ENCODE data around the gene ZSWIM1. TPM values are rescaled to one million over a fixed set of nuclear protein-coding genes. Genes with fewer than 3 reads are reported as not detected.
"Not testable (repeated sequence)": the region's sequence is repeated elsewhere in the genome, so short reads cannot be mapped to it uniquely, and the experiment has no call there.

ZSWIM1 gene
- total and polyA plus RNA-seq, 7 donors = 3.6 to 9.4 (median 6.5) TPM

DNA sequence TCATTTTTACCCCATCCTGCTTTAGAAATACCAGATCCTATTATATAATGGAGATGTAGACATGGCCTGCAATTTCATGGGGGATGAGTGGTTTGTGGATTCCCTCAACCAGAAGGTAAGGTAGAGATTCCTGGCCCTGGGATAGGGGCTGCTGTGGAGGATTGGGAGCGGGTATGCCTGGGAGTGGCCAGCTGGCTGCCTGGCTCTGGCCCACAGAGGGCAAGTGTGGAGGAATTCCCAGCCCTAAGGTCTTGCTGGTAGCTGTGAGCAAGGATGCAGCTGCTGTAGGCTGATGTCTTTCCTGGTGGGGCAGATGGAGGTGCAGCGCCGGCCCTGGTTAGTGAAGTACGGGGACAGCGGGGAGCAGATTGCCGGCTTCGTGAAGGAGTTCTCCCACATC, 16.7 kb downstream of the ZSWIM1 start:
- 96 to 98% methylated on average over 7 of the region's 7 CpGs for WGBS, 2 donors
- intact Hi-C loops (cut with DNase I) = no loop called here
- H3K36me3 ChIP-seq = peaks cover 17 to 87% (median 31%) of the 10 kb centered on the region in 4 donors

DNA sequence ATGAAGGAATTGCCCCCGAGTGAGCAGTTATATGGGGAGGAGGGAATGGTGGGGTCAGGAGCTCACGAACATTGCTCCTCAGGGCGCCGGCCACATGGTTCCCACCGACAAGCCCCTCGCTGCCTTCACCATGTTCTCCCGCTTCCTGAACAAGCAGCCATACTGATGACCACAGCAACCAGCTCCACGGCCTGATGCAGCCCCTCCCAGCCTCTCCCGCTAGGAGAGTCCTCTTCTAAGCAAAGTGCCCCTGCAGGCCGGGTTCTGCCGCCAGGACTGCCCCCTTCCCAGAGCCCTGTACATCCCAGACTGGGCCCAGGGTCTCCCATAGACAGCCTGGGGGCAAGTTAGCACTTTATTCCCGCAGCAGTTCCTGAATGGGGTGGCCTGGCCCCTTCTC, 17.3 kb downstream of the ZSWIM1 start:
- H3K4me1 ChIP-seq = peaks cover 0 to under 1% (median 0%) of the 10 kb centered on the region in 4 donors
- TF ChIP-seq POLR2A (IDR thresholded peaks at IDR 0.05) (no peak), POLR2AphosphoS5 (IDR thresholded peaks at IDR 0.05) (no peak), EP300 (IDR thresholded peaks at IDR 0.05) (no peak)
- TF ChIP-seq, protein P1, sequence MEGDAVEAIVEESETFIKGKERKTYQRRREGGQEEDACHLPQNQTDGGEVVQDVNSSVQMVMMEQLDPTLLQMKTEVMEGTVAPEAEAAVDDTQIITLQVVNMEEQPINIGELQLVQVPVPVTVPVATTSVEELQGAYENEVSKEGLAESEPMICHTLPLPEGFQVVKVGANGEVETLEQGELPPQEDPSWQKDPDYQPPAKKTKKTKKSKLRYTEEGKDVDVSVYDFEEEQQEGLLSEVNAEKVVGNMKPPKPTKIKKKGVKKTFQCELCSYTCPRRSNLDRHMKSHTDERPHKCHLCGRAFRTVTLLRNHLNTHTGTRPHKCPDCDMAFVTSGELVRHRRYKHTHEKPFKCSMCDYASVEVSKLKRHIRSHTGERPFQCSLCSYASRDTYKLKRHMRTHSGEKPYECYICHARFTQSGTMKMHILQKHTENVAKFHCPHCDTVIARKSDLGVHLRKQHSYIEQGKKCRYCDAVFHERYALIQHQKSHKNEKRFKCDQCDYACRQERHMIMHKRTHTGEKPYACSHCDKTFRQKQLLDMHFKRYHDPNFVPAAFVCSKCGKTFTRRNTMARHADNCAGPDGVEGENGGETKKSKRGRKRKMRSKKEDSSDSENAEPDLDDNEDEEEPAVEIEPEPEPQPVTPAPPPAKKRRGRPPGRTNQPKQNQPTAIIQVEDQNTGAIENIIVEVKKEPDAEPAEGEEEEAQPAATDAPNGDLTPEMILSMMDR (IDR thresholded peaks at IDR 0.05) = no peak
- peaks cover 15 to 81% (median 31%) of the 10 kb centered on the region in 4 donors for H3K36me3 ChIP-seq
- H3K27me3 ChIP-seq = no peaks in the 10 kb centered on the region
- 90 to 92% methylated on average over 12 of the region's 12 CpGs for WGBS, 2 donors
- no peak for DNase-seq
- H3K4me3 ChIP-seq = no peak overlapping the region
- H3K9me3 ChIP-seq = no peaks in the 10 kb centered on the region
- H3K27ac ChIP-seq = no peak overlapping the region
- intact Hi-C loops (cut with DNase I) = no loop called here

More for the DNA sequence above, 16.7 kb downstream of the ZSWIM1 start:
- Histone ChIP-seq H3K4me3 (no peak overlapping the region), H3K27ac (no peak overlapping the region), H3K9me3 (no peaks in the 10 kb centered on the region), H3K4me1 (peaks cover 0 to 7% (median 3%) of the 10 kb centered on the region in 4 donors), H3K27me3 (no peaks in the 10 kb centered on the region)
- DNase-seq = no peak
- TF ChIP-seq EP300 (IDR thresholded peaks at IDR 0.05) (no peak), POLR2AphosphoS5 (IDR thresholded peaks at IDR 0.05) (no peak), POLR2A (IDR thresholded peaks at IDR 0.05) (no peak)
- TF ChIP-seq, protein P1 (IDR thresholded peaks at IDR 0.05) = no peak

DNA sequence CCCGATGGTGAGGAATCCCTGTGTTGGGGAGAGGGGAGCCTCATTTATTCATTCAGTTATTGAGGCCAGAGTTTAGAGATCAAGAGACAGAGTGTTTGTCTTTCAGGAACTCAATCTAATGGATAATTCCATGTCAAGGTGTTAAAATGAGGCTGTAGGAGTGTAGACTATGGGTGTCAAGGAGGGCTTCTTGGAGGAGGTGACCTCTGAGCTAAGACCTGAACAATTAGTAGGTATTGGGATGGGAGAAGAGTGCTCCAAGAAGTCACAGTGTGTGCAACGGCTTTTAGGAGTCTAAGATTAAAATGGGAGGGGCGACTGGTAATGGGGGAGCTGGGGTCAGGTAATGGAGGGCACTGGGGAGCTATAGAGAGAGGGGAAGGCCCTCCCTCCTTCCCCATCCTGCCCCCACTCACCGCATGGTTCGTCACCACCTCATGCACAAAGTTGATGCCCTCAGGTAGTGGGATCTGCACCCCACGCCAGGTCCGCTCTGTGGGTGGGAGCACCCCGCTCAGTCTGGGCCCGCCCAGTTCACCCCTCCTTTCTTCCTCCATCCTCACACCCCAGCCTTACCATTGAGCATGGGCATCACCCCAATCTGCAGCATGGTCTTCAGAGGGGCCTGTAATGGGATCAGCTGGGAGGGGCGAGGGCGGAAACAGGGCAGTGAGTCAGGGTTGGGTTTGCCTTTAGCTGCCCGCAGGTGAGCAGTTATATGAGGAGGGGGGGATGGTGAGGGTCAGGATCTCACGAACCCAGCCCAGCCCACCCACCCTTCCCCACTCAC, 18.2 kb downstream of the ZSWIM1 start:
- WGBS, 2 donors = 90 to 95% methylated on average over 13 of the region's 13 CpGs
- Histone ChIP-seq H3K27ac (no peak overlapping the region), H3K4me3 (no peak overlapping the region), H3K36me3 (peaks cover 15 to 73% (median 27%) of the 10 kb centered on the region in 4 donors), H3K4me1 (no peaks in the 10 kb centered on the region), H3K9me3 (no peaks in the 10 kb centered on the region), H3K27me3 (no peaks in the 10 kb centered on the region)
- DNase-seq = no peak
- TF ChIP-seq, protein P1 (IDR thresholded peaks at IDR 0.05) = no peak
- TF ChIP-seq EP300 (IDR thresholded peaks at IDR 0.05) = no peak
- TF ChIP-seq POLR2AphosphoS5 (IDR thresholded peaks at IDR 0.05) = no peak
- TF ChIP-seq POLR2A (IDR thresholded peaks at IDR 0.05) = no peak
- intact Hi-C loops (cut with DNase I) = no loop called here

DNA sequence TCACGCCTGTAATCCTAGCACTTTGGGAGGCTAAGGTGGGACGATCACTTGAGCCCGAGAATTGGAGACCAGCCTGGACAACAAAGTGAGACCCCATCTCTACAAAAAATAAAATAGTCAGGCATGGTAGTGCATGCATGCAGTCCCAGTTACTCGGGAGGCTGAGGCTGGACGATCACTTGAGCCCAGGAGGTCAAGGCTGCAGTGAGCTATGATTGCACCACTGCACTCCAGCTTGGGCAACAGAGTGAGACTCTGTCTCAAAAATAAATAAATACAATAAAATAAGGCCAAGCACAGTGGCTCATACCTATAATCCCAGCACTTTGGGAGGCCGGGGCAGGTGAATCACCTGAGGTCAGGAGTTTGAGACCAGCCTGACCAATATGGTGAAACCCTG, 20.3 kb downstream of the ZSWIM1 start:
- peaks cover 8 to 68% (median 13%) of the 10 kb centered on the region in 4 donors for H3K36me3 ChIP-seq
- H3K4me3 ChIP-seq = not testable (repeated sequence)
- WGBS, 2 donors = 96% methylated on average over 6 of the region's 6 CpGs

DNA sequence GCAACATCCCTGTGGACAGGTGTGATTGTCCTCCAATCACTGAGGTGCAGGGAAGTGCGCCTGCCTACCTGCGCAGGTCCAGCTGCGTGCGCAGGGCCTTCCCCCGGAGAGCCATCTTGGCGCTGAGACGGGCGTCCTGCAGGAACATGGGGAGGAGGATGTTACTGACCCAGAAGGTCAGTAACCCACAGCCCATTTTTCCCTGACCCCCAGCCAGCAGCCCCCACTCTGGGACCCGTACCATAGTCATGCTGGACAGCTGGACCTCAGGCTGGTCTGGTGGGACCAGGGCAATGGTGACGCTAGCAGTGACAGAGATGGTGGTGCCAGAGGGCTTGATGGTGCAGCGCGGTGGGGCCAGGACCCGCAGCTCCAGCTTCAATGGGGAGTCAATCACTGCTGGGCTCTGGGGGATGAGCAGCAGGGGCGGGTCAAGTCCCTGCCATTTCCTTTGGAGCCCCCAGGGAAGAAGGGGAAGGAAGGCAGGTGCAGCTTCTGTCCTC, 21.2 kb downstream of the ZSWIM1 start:
- H3K36me3 ChIP-seq = peaks cover under 1 to 60% (median 4%) of the 10 kb centered on the region in 4 donors
- no peaks in the 10 kb centered on the region for H3K9me3 ChIP-seq
- no peak overlapping the region for H3K27ac ChIP-seq
- intact Hi-C loops (cut with DNase I) = no loop called here
- H3K4me1 ChIP-seq = no peaks in the 10 kb centered on the region
- DNase-seq = no peak
- no peak overlapping the region for H3K4me3 ChIP-seq
- no peaks in the 10 kb centered on the region for H3K27me3 ChIP-seq
- WGBS, 2 donors = 92 to 93% methylated on average over 14 of the region's 14 CpGs
- TF ChIP-seq, protein P1 (IDR thresholded peaks at IDR 0.05) = no peak
- no peak for TF ChIP-seq POLR2AphosphoS5 (IDR thresholded peaks at IDR 0.05)
- TF ChIP-seq POLR2A (IDR thresholded peaks at IDR 0.05) = no peak
- no peak for TF ChIP-seq EP300 (IDR thresholded peaks at IDR 0.05)

More for the DNA sequence above, 20.3 kb downstream of the ZSWIM1 start:
- intact Hi-C loops (cut with DNase I); H3K9me3 ChIP-seq; H3K27ac ChIP-seq; DNase-seq; H3K4me1 ChIP-seq; H3K27me3 ChIP-seq: not testable (repeated sequence)

Data from sigmoid colon (tissue), 7 donors.